ENCODE data around the gene PLAAT2. TPM values are rescaled to one million over a fixed set of nuclear protein-coding genes. Genes with fewer than 3 reads are reported as not detected.

The PLAAT2 gene
- total RNA-seq, 1 experiment from 2014 or later: 0.66 TPM

- Mint-ChIP-seq H3K4me3 (no peak overlapping the region), H3K27me3 (ENCODE audit: low read depth) (0 out of 2 replicates have a peak, but pooled peaks cover 3% of the 10 kb centered on the region), H3K4me1 (peaks cover 26% of the 10 kb centered on the region), H3K36me3 (peaks cover 54% of the 10 kb centered on the region), H3K9me3 (peaks cover 11% of the 10 kb centered on the region), H3K27ac (peak overlapping the region; percentile 66; the same call in 1 of the 2 replicates)
- no peak for ATAC-seq
- no peak for DNase-seq (ENCODE audit: low spot score)
- CTCF ChIA-PET: interaction anchor here (1.0 to 1.9 kb wide), 3 partner anchors 19 to 97 kb away, joined by 3 to 6 read pairs (median 3); partner anchors contain the start of gene ATL3
- TF ChIP-seq USF1 (CRISPR knock-in tag; IDR thresholded peaks at IDR 0.05) (peak; percentile 57; the same call in 1 of the 2 replicates), NFATC4 (CRISPR knock-in tag; IDR thresholded peaks at IDR 0.05) (no peak), USF2 (CRISPR knock-in tag; IDR thresholded peaks at IDR 0.05) (peak; percentile 81), ELF4 (CRISPR knock-in tag; IDR thresholded peaks at IDR 0.05; ENCODE audit: low read depth) (no peak), ZNF532 (CRISPR knock-in tag; IDR thresholded peaks at IDR 0.05; ENCODE audit: borderline replicate concordance) (no peak), ZSCAN18 (CRISPR knock-in tag; IDR thresholded peaks at IDR 0.05) (no peak), ATF1 (CRISPR knock-in tag; IDR thresholded peaks at IDR 0.05) (no peak), ERG (CRISPR knock-in tag; IDR thresholded peaks at IDR 0.05) (no peak)
- POLR2A ChIA-PET: interaction anchor here (0.7 kb wide), 1 partner anchor 52 kb away, joined by 4 read pairs; no protein-coding TSS in a partner anchor
These were observed 11.0 kb upstream of the PLAAT2 start for GRCh38 chr11:63573881-63574855.

GRCh38 chr11:63572026-63572688 lies 9.0 kb upstream of the PLAAT2 start:
- H3K9me3 Mint-ChIP-seq: 0 out of 2 replicates have a peak, but pooled peaks cover 3% of the 10 kb centered on the region
- H3K27me3 Mint-ChIP-seq (ENCODE audit: low read depth): no peaks in the 10 kb centered on the region
- CTCF ChIA-PET: interaction anchor here (1.9 kb wide), 1 partner anchor 21 kb away, joined by 6 read pairs; no protein-coding TSS in a partner anchor

More at GRCh38 chr11:63572026-63572688, 9.0 kb upstream of the PLAAT2 start:
- H3K36me3 Mint-ChIP-seq: peaks cover 38% of the 10 kb centered on the region
- H3K4me3 Mint-ChIP-seq: no peak overlapping the region
- POLR2A ChIA-PET: no interaction called here
- DNase-seq (ENCODE audit: low spot score): no peak
- peak; percentile 77; the same call in 1 of the 2 replicates for TF ChIP-seq ZNF512 (CRISPR knock-in tag; IDR thresholded peaks at IDR 0.05; ENCODE audit: borderline replicate concordance)
- TF ChIP-seq NR3C1 (CRISPR knock-in tag; conservative IDR thresholded peaks at IDR 0.05; ENCODE audit: low read depth): no peak
- peaks cover 33% of the 10 kb centered on the region for H3K4me1 Mint-ChIP-seq
- H3K27ac Mint-ChIP-seq: no peak overlapping the region
- ATAC-seq: no peak
